Measurements from ENCODE around the gene PARD3.
"Not testable (repeated sequence)": the region's sequence is repeated elsewhere in the genome, so short reads cannot be mapped to it uniquely, and the experiment has no call there.

The PARD3 gene

DNA sequence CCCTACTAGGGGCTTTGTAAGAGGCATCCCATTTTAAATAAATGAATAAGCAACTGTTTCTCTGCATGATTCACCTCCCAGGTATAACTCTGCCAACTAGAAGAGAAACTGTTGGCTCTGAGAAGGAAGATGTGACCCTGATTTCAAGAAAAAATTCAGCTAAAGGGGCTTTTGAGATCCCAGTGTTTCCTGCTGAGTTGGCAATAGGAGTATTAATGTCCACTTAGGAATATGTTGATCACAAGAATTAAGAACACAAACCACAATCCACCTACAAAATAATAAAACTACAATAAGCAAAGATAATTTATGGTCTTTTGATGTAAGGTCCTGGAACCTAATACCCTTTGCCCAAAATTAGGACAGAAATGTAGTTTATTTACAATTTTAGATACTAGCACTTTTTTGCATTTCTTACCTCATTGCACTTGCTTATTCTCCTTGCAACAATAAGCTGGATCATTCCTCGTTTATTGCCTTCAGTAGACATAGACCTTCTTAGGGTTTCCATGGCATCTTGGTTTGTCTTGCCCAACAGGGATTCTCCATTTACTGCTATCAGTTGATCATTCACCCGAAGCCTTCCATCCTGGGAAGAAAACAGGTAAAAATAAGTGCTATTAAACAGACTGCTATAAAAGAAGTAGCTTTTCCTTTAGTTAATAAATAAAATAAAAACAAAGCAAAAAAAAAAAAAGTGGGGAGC, 456.2 kb downstream of the PARD3 start:
- H3K4me1 ChIP-seq = no peaks in the 10 kb centered on the region
- no peaks in the 10 kb centered on the region for H3K79me2 ChIP-seq
- H3K9ac ChIP-seq = no peak overlapping the region
- H3K27me3 ChIP-seq (ENCODE audit: control insufficient read depth, insufficient read depth, low read length) = no peaks in the 10 kb centered on the region
- no peak overlapping the region for H3K4me3 ChIP-seq (ENCODE audit: low read depth, low read length)
- no peak overlapping the region for H2AFZ ChIP-seq
- H3K4me2 ChIP-seq (ENCODE audit: low read length) = no peak overlapping the region
- H3K36me3 ChIP-seq (ENCODE audit: control insufficient read depth, insufficient read depth, low read length) = no peaks in the 10 kb centered on the region
- TF ChIP-seq, protein P1, sequence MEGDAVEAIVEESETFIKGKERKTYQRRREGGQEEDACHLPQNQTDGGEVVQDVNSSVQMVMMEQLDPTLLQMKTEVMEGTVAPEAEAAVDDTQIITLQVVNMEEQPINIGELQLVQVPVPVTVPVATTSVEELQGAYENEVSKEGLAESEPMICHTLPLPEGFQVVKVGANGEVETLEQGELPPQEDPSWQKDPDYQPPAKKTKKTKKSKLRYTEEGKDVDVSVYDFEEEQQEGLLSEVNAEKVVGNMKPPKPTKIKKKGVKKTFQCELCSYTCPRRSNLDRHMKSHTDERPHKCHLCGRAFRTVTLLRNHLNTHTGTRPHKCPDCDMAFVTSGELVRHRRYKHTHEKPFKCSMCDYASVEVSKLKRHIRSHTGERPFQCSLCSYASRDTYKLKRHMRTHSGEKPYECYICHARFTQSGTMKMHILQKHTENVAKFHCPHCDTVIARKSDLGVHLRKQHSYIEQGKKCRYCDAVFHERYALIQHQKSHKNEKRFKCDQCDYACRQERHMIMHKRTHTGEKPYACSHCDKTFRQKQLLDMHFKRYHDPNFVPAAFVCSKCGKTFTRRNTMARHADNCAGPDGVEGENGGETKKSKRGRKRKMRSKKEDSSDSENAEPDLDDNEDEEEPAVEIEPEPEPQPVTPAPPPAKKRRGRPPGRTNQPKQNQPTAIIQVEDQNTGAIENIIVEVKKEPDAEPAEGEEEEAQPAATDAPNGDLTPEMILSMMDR (IDR thresholded peaks at IDR 0.05) = no peak
- H3K27ac ChIP-seq = no peak overlapping the region
- H3K9me3 ChIP-seq (ENCODE audit: control insufficient read depth, low read length) = no peaks in the 10 kb centered on the region

DNA sequence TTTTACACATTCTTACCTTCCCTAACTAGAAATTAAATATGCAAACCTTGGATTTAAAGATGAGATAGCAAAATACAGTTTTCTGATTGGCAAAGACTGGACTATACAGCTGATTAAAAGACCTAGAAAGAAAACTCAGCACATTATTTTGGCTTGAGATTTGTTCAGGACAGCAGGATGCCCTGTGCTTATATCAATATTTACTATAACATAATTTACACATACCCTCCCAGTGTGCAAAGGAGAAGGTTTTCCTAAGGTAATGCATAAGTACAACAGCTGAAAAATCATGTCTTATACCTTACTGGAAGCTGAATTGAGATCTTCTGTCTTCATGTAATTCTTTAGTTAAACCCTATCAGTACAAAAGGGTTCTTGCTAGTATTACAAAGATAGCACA, 458.6 kb downstream of the PARD3 start:
- H3K36me3 ChIP-seq (ENCODE audit: control insufficient read depth, insufficient read depth, low read length) = no peaks in the 10 kb centered on the region
- H3K4me1 ChIP-seq = no peaks in the 10 kb centered on the region
- no peaks in the 10 kb centered on the region for H3K27me3 ChIP-seq (ENCODE audit: control insufficient read depth, insufficient read depth, low read length)
- no peaks in the 10 kb centered on the region for H3K9me3 ChIP-seq (ENCODE audit: control insufficient read depth, low read length)
- H2AFZ ChIP-seq = no peak overlapping the region
- H3K9ac ChIP-seq = no peak overlapping the region
- no peak overlapping the region for H3K4me3 ChIP-seq (ENCODE audit: low read depth, low read length)
- no peak overlapping the region for H3K4me2 ChIP-seq (ENCODE audit: low read length)
- no peak overlapping the region for H3K27ac ChIP-seq
- TF ChIP-seq, protein P1 (IDR thresholded peaks at IDR 0.05) = no peak
- H3K79me2 ChIP-seq = no peaks in the 10 kb centered on the region

DNA sequence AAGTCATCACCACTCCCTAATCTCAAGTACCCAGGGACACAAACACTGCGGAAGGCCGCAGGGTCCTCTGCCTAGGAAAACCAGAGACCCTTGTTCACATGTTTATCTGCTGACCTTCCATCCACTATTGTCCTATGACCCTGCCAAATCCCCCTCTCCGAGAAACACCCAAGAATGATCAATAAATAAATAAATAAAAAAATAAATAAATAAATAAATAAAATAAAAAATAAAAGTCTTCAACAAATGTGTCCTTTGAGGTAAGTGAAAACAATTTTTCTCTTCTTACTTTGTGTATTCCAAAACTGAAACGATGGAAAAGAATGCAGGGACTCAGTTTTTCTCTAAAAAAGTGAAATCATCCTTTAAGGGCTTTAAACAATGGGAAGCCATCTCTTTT, 461.6 kb downstream of the PARD3 start:
- H3K27ac ChIP-seq; H3K9ac ChIP-seq; H3K36me3 ChIP-seq (ENCODE audit: control insufficient read depth, insufficient read depth, low read length); H3K4me3 ChIP-seq (ENCODE audit: low read depth, low read length); H3K4me1 ChIP-seq; H3K27me3 ChIP-seq (ENCODE audit: control insufficient read depth, insufficient read depth, low read length); H3K4me2 ChIP-seq (ENCODE audit: low read length); H3K79me2 ChIP-seq; H2AFZ ChIP-seq; H3K9me3 ChIP-seq (ENCODE audit: control insufficient read depth, low read length): not testable (repeated sequence)

DNA sequence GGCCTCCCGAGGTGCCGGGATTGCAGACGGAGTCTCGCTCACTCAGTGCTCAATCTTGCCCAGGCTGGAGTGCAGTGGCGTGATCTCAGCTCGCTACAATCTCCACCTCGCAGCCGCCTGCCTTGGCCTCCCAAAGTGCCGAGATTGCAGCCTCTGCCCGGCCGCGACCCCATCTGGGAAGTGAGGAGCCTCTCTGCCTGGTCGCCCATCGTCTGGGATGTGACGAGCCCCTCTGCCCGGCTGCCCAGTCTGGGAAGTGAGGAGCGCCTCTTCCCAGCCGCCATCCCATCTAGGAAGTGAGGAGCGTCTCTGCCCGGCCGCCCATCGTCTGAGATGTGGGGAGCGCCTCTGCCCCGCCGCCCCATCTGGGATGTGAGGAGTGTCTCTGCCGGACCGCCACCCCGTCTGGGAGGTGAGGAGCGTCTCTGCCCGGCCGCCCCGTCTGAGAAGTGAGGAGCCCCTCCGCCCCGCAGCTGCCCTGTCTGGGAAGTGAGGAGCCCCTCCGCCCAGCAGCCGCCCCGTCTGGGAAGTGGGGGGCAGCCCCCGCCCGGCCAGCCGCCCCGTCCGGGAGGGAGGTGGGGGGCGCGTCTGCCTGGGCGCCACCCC, 462.4 kb downstream of the PARD3 start:
- H3K27me3 ChIP-seq (ENCODE audit: control insufficient read depth, insufficient read depth, low read length); H3K4me1 ChIP-seq; H3K4me2 ChIP-seq (ENCODE audit: low read length); H3K9me3 ChIP-seq (ENCODE audit: control insufficient read depth, low read length); H3K9ac ChIP-seq; H3K36me3 ChIP-seq (ENCODE audit: control insufficient read depth, insufficient read depth, low read length); H3K79me2 ChIP-seq; H3K4me3 ChIP-seq (ENCODE audit: low read depth, low read length); H2AFZ ChIP-seq; H3K27ac ChIP-seq: not testable (repeated sequence)

DNA sequence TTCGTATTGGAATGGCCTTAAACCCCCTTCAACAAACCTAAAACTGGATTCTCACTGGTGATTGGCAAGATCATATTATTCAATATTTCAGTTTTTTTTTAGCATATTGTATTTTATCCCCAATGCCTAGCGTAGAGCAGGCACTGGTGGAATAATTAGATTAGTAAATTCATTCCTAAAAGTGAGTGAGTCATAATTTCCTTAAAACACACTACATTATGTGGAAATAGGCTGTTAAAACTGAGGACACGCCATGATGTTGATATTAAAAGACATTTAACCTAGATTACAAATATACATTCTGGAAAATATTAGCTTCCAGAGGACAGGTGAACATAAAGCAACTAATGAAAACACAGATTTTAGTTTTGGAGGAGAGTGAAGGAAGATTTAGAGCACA, 463.9 kb downstream of the PARD3 start:
- H3K4me1 ChIP-seq = no peaks in the 10 kb centered on the region
- H3K9ac ChIP-seq = no peak overlapping the region
- no peaks in the 10 kb centered on the region for H3K36me3 ChIP-seq (ENCODE audit: control insufficient read depth, insufficient read depth, low read length)
- TF ChIP-seq, protein P1 (IDR thresholded peaks at IDR 0.05) = no peak
- H3K4me2 ChIP-seq (ENCODE audit: low read length) = no peak overlapping the region
- H3K27me3 ChIP-seq (ENCODE audit: control insufficient read depth, insufficient read depth, low read length) = no peaks in the 10 kb centered on the region
- no peak overlapping the region for H3K4me3 ChIP-seq (ENCODE audit: low read depth, low read length)
- no peaks in the 10 kb centered on the region for H3K9me3 ChIP-seq (ENCODE audit: control insufficient read depth, low read length)
- no peak overlapping the region for H2AFZ ChIP-seq
- no peak overlapping the region for H3K27ac ChIP-seq
- no peaks in the 10 kb centered on the region for H3K79me2 ChIP-seq

Measured in parathyroid adenoma (tissue), 2 donors.